HepG2 (cell line): Measurements from ENCODE around the gene HMBS. TPM values are rescaled to one million over a fixed set of nuclear protein-coding genes. Genes with fewer than 3 reads are reported as not detected.
A peak's percentile ranks its signal among the peaks of the same experiment; 100 is the strongest.

ENCODE experiments used
- DZIP1 ChIP-seq: sonication (generic); formaldehyde crosslinking; IDR thresholded peaks from 2 replicates; pipeline ENCODE4 v1.5.0; 2020; ENCODE audit warnings: mild to moderate bottlenecking, missing genetic modification reagents
- E2F5 ChIP-seq: sonication (generic); formaldehyde crosslinking; conservative IDR thresholded peaks from 2 replicates; pipeline ENCODE4 v1.4.0; 2020; ENCODE audit warnings: missing genetic modification reagents
- FOXK1 ChIP-seq: sonication (generic); formaldehyde crosslinking; IDR thresholded peaks from 2 replicates; pipeline ENCODE4 v1.4.0; 2020; ENCODE audit warnings: low read depth, missing genetic modification reagents, borderline replicate concordance
- ISL2 ChIP-seq: sonication (generic); formaldehyde crosslinking; IDR thresholded peaks from 2 replicates; pipeline ENCODE4 v1.5.0; 2020; ENCODE audit warnings: missing genetic modification reagents
- NCOR1 ChIP-seq: fragments of 200-600 bp; sonication (generic); IDR thresholded peaks from 2 replicates; pipeline ENCODE4 v1.7.0; 2017; ENCODE audit warnings: antibody characterized with exemption, low read length, borderline replicate concordance
- SMAD9 ChIP-seq: sonication (generic); formaldehyde crosslinking; IDR thresholded peaks from 2 replicates; pipeline ENCODE4 v1.5.1; 2020; ENCODE audit warnings: mild to moderate bottlenecking, missing genetic modification reagents
- SOX5 ChIP-seq: IDR thresholded peaks from 2 replicates; pipeline ENCODE4 v1.6.1; 2016; ENCODE audit warnings: borderline replicate concordance
- TCF7 ChIP-seq: sonication (generic); IDR thresholded peaks from 2 replicates; pipeline ENCODE4 v1.6.1; 2016; ENCODE audit warnings: antibody characterized with exemption, low read depth
- TRAFD1 ChIP-seq: sonication (generic); formaldehyde crosslinking; IDR thresholded peaks from 2 replicates; pipeline ENCODE4 v1.5.1; 2020; ENCODE audit warnings: missing genetic modification reagents, mild to moderate bottlenecking, borderline replicate concordance
- TRIM24 ChIP-seq: sonication (generic); formaldehyde crosslinking; IDR thresholded peaks from 2 replicates; pipeline ENCODE4 v1.8.0; 2022; ENCODE audit warnings: mild to moderate bottlenecking, missing genetic modification reagents
- ZBTB33 ChIP-seq: sonication (generic); formaldehyde crosslinking; IDR thresholded peaks from 2 replicates; pipeline ENCODE4 v1.4.0; 2020; ENCODE audit warnings: missing genetic modification reagents
- ZBTB34 ChIP-seq: sonication (generic); formaldehyde crosslinking; IDR thresholded peaks from 2 replicates; pipeline ENCODE4 v1.8.0; 2022; ENCODE audit warnings: mild to moderate bottlenecking, missing genetic modification reagents
- ZC3H13 ChIP-seq: sonication (generic); formaldehyde crosslinking; IDR thresholded peaks from 2 replicates; pipeline ENCODE4 v1.8.1; 2023; ENCODE audit warnings: mild to moderate bottlenecking, missing genetic modification reagents, moderate library complexity
- ZFP36 ChIP-seq: fragments of 150-350 bp; IDR thresholded peaks from 2 replicates; pipeline ENCODE4 v1.6.1; 2018; ENCODE audit warnings: borderline replicate concordance, low read length, low read depth; ENCODE audit not compliant: partially characterized antibody
- ZNF143 ChIP-seq: sonication (generic); formaldehyde crosslinking; IDR thresholded peaks from 2 replicates; pipeline ENCODE4 v1.4.0; 2020; ENCODE audit warnings: missing genetic modification reagents
- ZNF225 ChIP-seq: sonication (generic); formaldehyde crosslinking; IDR thresholded peaks from 2 replicates; pipeline ENCODE4 v1.4.0; 2020; ENCODE audit warnings: mild to moderate bottlenecking, missing genetic modification reagents
- ZNF264 ChIP-seq: sonication (generic); formaldehyde crosslinking; IDR thresholded peaks from 2 replicates; pipeline ENCODE4 v1.4.0; 2020; ENCODE audit warnings: missing genetic modification reagents
- ZNF7 ChIP-seq: IDR thresholded peaks from 2 replicates; pipeline ENCODE4 v1.6.1; 2016; ENCODE audit warnings: missing biosample characterization, missing genetic modification reagents
- ZNF737 ChIP-seq: sonication (generic); formaldehyde crosslinking; IDR thresholded peaks from 2 replicates; pipeline ENCODE4 v1.5.0; 2020; ENCODE audit warnings: missing genetic modification reagents, mild to moderate bottlenecking, borderline replicate concordance
- ZNF776 ChIP-seq: sonication (generic); formaldehyde crosslinking; IDR thresholded peaks from 2 replicates; pipeline ENCODE4 v1.4.0; 2020; ENCODE audit warnings: mild to moderate bottlenecking, missing genetic modification reagents
- ZNF790 ChIP-seq: sonication (generic); formaldehyde crosslinking; IDR thresholded peaks from 2 replicates; pipeline ENCODE4 v1.8.0; 2022; ENCODE audit warnings: missing genetic modification reagents, mild to moderate bottlenecking, borderline replicate concordance
- polyA plus RNA-seq, 8 experiments: library from polyadenylated mRNA; depleted of rRNA in 3 of 8; stranded (reverse) in 7 of 8; unstranded in 1 of 8; fragments of >200 nt; fragmentation: Illumina TruSeq in 4 of 8; extraction: Trizol in 4 of 8; gene quantifications; 2 replicates each; pipeline versions ENCODE4 v1.2.1 to v1.2.3, GENCODE V29; 2011 to 2016; ENCODE audit warnings: low read depth in 4 of 8, missing spikeins in 1 of 8, mixed read lengths in 1 of 8; ENCODE audit not compliant: insufficient read depth in 1 of 8
- total RNA-seq, 5 experiments: library from RNA; depleted of rRNA; stranded (reverse); fragments of >200 nt; fragmentation: Illumina TruSeq; extraction: Trizol; gene quantifications; 2 replicates each; pipeline ENCODE4 v1.2.3, GENCODE V29; 2016; ENCODE audit warnings: low read depth in 1 of 5

Gene HMBS
- total and polyA plus RNA-seq, 2 of the 13 experiments (the other 11 are each of a cell fraction or from before 2014, with no cell fraction given) = 9.4 to 46.9 TPM

GRCh38 chr11:119057000-119057769 is 27.5 kb upstream of the HMBS start, which contains the start of gene HYOU1 (continued):
- TF ChIP-seq ZFP36 (no peak), ZNF737 (no peak), ZNF143 (CRISPR knock-in tag) (no peak), SMAD9 (no peak), ZNF790 (0 out of 2 replicates have a peak, but pooled peaks have one; percentile 39), ZNF776 (CRISPR knock-in tag) (no peak), ZNF7 (CRISPR knock-in tag) (no peak), DZIP1 (CRISPR knock-in tag) (no peak), SOX5 (CRISPR knock-in tag) (peak; percentile 9; the same call in 1 of the 2 replicates), FOXK1 (CRISPR knock-in tag) (peak; percentile 31; the same call in 1 of the 2 replicates), ZNF264 (CRISPR knock-in tag) (peak; percentile 27; the same call in 1 of the 2 replicates), ZC3H13 (CRISPR knock-in tag) (no peak), ZNF225 (CRISPR knock-in tag) (no peak), TRAFD1 (no peak), ISL2 (no peak), ZBTB33 (CRISPR knock-in tag) (peak; percentile 50; the same call in 1 of the 2 replicates), E2F5 (CRISPR knock-in tag) (no peak), ZBTB34 (CRISPR knock-in tag) (0 out of 2 replicates have a peak, but pooled peaks have one; percentile 36), TRIM24 (CRISPR knock-in tag) (no peak), TCF7 (no peak), NCOR1 (no peak; the same call in 1 of the 2 replicates)
